Stimulated activated CD4-positive, alpha-beta T cell treated with anti-CD3 and anti-CD28 coated beads, Interleukin-2, amount 100 ng/mL, for 48 hours (primary cell): ENCODE data around the gene NEK3.
"Not testable (repeated sequence)": the region's sequence is repeated elsewhere in the genome, so short reads cannot be mapped to it uniquely, and the experiment has no call there.

Experiments used
- DNase-seq, 2 donors: peaks; one replicate each; pipeline ENCODE4 v3.0.0-alpha.2; 2020

NEK3 gene

GRCh38 chr13:52159159-52159982, at the start of gene NEK3:
Gene NEK3, minus strand, starts transcription at chr13:52159597. Its CDS starts 3,406 bp downstream, at chr13:52156191.
- DNase-seq, result peak; percentile 44 to 53

GRCh38 chr13:52208384-52208783, 49.0 kb upstream of the NEK3 start:
- DNase-seq, result not testable (repeated sequence)

- not testable (repeated sequence) for DNase-seq
Measured at GRCh38 chr13:52207896-52208295, 48.5 kb upstream of the NEK3 start.

- DNase-seq, result not testable (repeated sequence)
Measured at GRCh38 chr13:52207337-52207736, 47.9 kb upstream of the NEK3 start.

- DNase-seq, result not testable (repeated sequence)
Measured at GRCh38 chr13:52204546-52204945, 45.1 kb upstream of the NEK3 start.

- not testable (repeated sequence) for DNase-seq
Measured at GRCh38 chr13:52203864-52204263, 44.5 kb upstream of the NEK3 start.

- not testable (repeated sequence) for DNase-seq
Measured at GRCh38 chr13:52202506-52202905, 43.1 kb upstream of the NEK3 start.

- not testable (repeated sequence) for DNase-seq
Measured at GRCh38 chr13:52201439-52202193, 42.2 kb upstream of the NEK3 start.

GRCh38 chr13:52195401-52195837, 36.0 kb upstream of the NEK3 start:
- peak; percentile 39 to 57 for DNase-seq

GRCh38 chr13:52194184-52194868, 34.9 kb upstream of the NEK3 start:
- peak; percentile 86 to 94 for DNase-seq

GRCh38 chr13:52193587-52194183, 34.3 kb upstream of the NEK3 start:
- DNase-seq, result not testable (repeated sequence)

GRCh38 chr13:52187424-52188187, 28.2 kb upstream of the NEK3 start:
- DNase-seq, result not testable (repeated sequence)

- DNase-seq, result no peak
Measured at GRCh38 chr13:52187029-52187423, 27.6 kb upstream of the NEK3 start.

- DNase-seq, result not testable (repeated sequence)
Measured at GRCh38 chr13:52181316-52181954, 22.0 kb upstream of the NEK3 start.

GRCh38 chr13:52179925-52180324, 20.5 kb upstream of the NEK3 start:
- no peak for DNase-seq

- DNase-seq, result no peak
Measured at GRCh38 chr13:52177276-52177675, 17.9 kb upstream of the NEK3 start.

GRCh38 chr13:52173970-52174369, 14.6 kb upstream of the NEK3 start:
- not testable (repeated sequence) for DNase-seq

GRCh38 chr13:52173373-52173772, 14.0 kb upstream of the NEK3 start:
- no peak for DNase-seq

GRCh38 chr13:52171686-52172085, 12.3 kb upstream of the NEK3 start:
- not testable (repeated sequence) for DNase-seq

- DNase-seq, result not testable (repeated sequence)
Measured at GRCh38 chr13:52170828-52171391, 11.5 kb upstream of the NEK3 start.

GRCh38 chr13:52169839-52170238, 10.4 kb upstream of the NEK3 start:
- DNase-seq, result no peak
